ENCODE measurements around the gene PXDC1. TPM values are rescaled to one million over a fixed set of nuclear protein-coding genes. Genes with fewer than 3 reads are reported as not detected.
"Not testable (repeated sequence)": the region's sequence is repeated elsewhere in the genome, so short reads cannot be mapped to it uniquely, and the experiment has no call there.

Gene PXDC1
- total RNA-seq, 1 donor from 2014 or later: 55.8 TPM

DNA sequence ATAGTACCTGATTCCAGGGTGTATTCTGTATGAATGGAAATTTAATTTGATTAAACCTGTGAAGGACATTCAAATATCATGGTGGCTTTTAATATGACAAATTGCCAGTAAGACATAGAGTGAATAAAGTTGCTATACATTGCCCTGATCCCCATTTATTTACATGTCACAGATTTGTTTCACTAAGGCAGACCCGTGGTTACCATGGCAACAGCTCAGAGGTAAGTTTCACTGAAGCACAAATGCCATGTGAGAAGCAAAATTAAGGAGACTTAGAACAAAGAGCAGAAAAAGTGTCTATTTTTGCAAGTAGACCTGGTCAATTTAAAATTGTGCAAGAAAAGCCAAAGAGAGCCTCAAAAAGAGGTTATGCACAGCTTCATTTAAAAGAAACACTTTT, 63.7 kb downstream of the PXDC1 start:
- no peak for DNase-seq (ENCODE audit: low spot score)
- no peak for ATAC-seq

DNA sequence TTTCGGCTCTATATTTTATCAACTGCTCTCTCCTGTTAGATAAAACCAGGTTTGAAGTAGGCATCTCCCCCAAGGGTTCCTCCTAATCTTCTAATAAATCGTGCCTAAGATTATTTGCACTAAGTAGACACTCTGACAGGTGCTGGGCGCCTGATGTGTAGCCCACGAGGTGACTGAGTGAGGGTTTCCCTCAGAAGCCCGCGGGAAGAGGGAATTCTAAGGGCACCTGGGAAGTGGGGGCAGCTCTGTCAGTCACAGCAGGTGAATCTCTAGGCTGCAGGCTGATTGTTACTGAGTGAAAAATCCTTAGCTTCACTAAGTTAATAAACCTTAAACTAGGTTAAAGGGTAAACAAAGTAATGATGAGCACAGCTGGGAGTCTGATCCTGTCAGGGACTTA, 68.2 kb downstream of the PXDC1 start:
- no peak for DNase-seq (ENCODE audit: low spot score)
- ATAC-seq: no peak

DNA sequence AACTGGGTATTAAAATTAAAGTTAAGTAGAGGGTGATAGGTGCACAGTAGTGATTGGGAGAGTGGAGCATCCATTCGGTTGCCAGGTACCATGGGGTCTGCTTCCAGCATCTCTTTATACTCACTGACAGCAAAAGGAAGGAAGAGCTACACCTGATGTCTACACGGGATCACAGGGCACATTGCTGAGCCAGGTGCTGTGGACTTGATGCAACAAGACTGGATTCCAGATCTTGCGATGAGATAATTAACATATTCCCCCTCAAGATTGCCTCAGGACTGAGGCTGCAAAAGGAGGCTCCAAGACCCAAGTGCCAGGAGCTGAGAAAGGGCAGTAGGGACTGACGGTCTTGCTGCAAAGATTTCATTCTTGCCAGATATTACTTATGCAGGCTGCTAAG, 72.6 kb downstream of the PXDC1 start:
- ATAC-seq (no peak), DNase-seq (ENCODE audit: low spot score) (no peak)

DNA sequence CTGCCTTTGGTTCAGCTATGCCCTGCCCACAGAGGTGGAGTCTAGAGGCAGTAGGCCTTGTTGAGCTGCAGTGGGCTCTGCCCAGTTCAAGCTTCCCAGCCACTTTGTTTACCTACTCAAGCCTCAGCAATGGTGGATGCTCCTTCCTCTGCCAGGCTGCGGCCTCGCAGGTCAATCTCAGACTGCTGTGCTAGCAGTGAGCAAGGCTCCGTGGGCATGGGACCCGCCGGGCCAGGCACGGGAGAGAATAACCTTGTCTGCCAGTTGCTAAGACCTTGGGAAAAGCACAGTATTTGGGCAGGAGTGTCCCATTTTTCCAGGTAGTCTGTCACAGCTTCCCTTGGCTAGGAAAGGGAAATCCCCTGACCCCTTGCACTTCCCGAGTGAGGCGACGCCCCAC, 73.8 kb downstream of the PXDC1 start:
- ATAC-seq; DNase-seq (ENCODE audit: low spot score): not testable (repeated sequence)

DNA sequence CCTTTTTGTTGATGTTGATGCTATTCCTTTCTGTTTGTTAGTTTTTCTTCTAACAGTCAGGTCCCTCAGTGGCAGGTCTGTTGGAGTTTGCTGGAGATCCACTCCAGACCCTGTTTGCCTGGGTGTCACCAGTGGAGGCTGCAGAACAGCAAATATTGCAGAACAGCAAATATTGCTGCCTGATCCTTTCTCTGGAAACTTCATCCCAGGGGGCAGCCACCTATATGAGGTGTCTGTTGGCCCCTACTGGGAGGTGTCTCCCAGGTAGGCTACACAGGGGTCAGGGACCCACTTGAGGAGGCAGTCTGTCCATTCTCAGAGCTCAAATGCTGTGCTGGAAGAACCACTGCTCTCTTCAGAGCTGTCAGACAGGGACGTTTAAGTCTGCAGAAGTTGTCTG, 74.2 kb downstream of the PXDC1 start:
- ATAC-seq; DNase-seq (ENCODE audit: low spot score): not testable (repeated sequence)

Other genes starting within 250 kb of the PXDC1 start
- 7.3 TPM for gene FAM50B, start 97.7 kb upstream of the PXDC1 start, total RNA-seq